Non-pigmented ciliary epithelial cell (primary cell): ENCODE measurements around the gene CACNA2D3.
"Not testable (repeated sequence)": the region's sequence is repeated elsewhere in the genome, so short reads cannot be mapped to it uniquely, and the experiment has no call there.

Experiments used
- DNase-seq: peaks from one replicate; pipeline ENCODE4 v3.0.0-alpha.2; 2010; ENCODE audit warnings: low read depth

Gene CACNA2D3

DNA sequence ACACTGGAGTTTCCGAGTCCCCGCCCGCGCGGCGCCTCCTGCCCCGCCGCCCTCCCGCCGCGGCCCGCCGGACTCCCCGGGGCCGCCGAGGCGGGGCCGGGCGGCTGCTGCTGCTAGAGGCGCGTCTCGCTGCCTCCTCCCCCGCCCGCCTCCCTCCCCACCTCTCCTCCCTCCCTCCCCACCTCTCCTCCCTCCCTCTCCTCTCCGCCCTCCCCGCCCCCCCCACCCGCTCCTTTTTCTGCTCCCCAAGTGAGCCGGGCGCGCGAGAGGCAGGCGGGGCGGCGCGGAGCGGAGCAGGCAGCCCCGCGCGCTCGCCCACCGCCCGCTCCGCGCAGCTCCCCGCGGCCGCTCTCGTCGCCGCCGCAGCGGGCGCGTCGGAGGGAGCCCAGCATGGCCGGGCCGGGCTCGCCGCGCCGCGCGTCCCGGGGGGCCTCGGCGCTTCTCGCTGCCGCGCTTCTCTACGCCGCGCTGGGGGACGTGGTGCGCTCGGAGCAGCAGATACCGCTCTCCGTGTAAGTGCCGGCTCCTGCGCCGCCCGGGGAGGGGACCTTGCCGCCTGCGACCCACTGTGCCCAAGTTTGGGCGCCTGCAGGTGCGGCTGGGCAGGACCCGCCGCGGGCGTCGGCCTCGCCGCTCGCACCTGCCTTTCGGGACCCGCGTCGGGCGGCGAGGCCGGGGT, at the start of gene CACNA2D3:
TSS of gene CACNA2D3 (plus strand) at position 229 of the 679 bp plus-strand sequence.
- DNase-seq = no peak

DNA sequence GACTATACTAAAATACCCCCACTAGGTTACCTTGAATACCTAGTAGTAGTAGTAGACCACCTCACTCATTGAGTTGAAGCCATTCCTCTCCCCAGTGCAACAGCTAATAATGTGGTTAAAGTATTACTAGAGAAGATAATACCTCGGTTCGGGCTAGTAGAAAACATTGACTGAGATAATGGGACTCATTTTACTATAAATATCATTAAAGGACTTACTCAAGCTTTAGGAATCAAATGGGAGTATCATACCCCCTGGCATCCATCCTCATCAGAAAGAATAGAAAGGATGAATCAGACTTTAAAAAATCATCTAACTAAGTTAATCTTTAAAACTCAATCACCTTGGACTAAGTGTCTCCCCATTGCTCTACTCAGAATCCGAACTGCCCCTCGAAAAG, 49.0 kb upstream of the CACNA2D3 start:
- DNase-seq = no peak

- DNase-seq = no peak
Observed at GRCh38 chr3:54079314-54079713, 43.0 kb upstream of the CACNA2D3 start.

DNA sequence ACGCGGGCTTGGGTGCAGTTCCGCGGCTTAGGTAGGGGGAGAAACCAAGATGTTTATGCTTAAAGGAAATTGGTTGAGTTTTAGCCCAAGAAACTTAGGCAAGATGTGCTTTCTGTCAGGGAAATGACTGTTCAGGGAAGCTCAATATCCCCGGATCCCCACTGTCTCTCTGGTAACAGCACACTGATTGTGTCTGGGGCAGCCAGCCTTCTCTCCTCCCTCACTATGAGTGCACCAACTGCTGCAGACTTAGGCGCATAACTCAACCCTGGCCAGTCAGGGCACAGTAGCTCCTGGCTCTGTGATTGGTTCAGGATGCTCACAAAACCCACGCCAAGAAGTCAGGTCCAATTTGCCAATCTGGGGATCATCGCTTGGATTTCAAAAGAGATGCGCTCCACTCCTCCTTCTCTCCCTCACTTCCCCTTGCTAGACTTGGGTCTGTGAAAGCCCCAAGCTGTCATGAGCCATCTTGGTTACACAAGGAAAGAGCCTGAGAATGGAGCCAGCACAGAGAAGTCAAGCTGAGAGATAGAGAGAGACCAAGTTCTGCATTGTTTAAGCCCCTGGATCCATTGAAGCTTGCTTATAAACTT, 42.5 kb upstream of the CACNA2D3 start:
- DNase-seq = no peak

- DNase-seq = no peak
Observed at GRCh38 chr3:54083921-54084320, 38.4 kb upstream of the CACNA2D3 start.

DNA sequence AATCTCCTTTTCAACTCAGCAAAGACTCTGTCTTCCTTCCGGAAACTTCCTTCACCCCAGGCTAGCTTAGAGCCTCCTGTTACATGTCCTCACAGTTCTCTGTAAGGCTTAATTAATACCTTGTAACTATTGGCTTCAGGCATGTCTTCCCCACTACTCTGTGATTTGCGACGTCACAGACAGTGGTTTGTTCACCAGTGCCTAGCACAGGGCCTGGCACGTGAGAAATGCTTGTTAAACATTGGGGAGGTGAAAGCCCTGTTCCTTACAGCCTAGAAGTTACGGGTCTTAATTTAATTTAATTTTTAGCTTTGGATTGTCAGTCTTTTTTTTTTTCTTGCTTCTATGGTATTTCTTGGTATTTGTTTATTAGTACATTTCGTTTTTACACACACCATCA, 36.4 kb upstream of the CACNA2D3 start:
- no peak for DNase-seq

- DNase-seq = no peak
Observed at GRCh38 chr3:54086652-54087405, 35.5 kb upstream of the CACNA2D3 start.

DNA sequence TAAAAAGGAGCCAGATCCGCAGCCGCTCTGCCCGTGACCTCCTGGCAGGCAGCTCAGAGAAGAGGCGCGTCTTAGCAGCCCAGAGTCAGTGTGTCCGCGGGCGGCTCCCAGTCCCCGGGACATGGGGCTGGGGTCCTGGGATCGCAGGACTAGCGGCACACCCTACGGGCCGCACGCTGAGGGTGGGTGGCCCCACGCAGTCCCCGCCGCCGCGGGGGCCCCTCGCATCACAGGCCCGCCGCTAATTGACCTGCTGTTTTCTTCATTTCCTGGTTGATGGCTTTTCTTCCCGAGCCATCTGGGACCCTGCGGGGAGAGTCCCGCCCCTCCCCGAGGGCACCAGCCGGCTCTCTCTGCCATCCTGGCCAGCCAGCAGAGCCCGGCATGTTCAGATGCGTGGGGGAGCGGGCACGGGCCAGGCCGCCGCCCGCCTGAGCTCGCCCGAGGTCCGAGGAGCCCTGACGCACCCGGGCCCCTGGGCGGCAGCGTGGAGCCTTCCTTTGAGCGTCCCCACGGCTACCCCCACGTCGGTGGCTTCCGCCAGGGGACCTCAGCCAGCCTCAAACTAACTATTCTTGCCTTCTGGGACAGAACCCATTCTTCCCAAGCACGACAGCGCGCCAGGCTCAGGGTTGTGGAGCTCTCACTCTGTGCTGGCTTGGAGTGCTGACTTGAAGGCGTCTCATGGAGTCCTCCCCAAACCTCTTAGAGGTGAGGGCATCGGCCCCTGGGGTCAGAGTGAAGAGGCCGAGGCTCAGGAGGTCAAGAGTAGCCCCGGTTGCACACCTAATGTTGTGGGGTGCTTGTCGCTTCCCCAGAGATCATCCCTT, 34.6 kb upstream of the CACNA2D3 start:
- DNase-seq = no peak

DNA sequence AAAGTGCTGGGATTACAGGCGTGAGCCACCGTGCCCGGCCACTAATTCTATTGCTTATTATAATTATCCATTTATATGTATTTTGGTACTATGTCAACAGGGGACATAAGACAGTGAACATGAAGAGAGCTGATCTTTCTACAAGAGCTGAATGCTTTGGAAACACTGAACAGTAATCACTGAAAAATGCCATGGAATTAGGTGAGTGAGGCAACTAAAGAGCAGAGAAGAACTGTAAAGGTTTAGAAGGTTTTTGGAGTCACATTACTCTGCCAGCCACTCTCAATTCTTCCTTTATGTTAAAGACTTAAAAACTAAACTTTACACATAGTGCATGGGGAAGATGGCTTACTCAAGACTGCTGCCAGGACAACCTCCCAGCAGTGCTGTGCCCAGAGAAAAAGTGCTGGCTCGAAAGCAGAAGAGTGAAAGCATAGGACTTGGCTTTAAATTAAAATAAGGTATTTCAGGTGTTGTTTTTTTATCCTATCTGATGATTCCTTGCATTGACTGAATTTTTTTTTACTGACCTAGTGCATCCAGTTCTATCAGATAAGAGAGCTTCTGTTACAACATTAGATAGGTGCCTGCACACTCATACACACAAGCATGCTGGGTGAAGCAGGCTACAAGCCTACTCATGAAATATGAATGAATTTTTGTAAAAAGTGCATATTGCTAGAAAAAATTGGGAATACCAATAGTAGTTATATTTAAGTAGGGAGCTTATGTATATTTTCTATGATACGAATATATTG, 28.7 kb upstream of the CACNA2D3 start:
- no peak for DNase-seq

GRCh38 chr3:54094926-54095325, 27.4 kb upstream of the CACNA2D3 start:
- no peak for DNase-seq

GRCh38 chr3:54099381-54099780, 23.0 kb upstream of the CACNA2D3 start:
- DNase-seq = no peak

- no peak for DNase-seq
Observed at GRCh38 chr3:54104084-54104483, 18.3 kb upstream of the CACNA2D3 start.

DNA sequence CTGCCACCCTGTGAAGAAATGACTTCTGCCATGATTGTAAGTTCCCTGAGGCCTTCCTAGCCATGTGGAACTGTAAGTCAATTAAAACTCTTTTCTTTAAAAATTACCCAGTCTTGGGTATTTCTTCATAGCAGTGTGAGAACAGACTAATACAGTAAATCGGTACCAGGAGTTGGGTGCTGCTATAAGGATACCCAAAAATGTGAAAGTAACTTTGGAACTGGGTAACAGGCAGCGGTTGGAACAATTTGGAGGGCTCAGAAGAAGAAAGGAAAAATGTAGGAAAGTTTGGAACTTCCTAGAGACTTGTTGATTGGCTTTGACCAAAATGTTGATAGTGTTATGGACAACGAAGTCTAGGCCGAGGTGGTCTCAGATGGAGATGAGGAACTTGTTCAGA, 6.2 kb upstream of the CACNA2D3 start:
- DNase-seq = not testable (repeated sequence)

GRCh38 chr3:54120657-54121413, 1.5 kb upstream of the CACNA2D3 start:
- DNase-seq = no peak

DNA sequence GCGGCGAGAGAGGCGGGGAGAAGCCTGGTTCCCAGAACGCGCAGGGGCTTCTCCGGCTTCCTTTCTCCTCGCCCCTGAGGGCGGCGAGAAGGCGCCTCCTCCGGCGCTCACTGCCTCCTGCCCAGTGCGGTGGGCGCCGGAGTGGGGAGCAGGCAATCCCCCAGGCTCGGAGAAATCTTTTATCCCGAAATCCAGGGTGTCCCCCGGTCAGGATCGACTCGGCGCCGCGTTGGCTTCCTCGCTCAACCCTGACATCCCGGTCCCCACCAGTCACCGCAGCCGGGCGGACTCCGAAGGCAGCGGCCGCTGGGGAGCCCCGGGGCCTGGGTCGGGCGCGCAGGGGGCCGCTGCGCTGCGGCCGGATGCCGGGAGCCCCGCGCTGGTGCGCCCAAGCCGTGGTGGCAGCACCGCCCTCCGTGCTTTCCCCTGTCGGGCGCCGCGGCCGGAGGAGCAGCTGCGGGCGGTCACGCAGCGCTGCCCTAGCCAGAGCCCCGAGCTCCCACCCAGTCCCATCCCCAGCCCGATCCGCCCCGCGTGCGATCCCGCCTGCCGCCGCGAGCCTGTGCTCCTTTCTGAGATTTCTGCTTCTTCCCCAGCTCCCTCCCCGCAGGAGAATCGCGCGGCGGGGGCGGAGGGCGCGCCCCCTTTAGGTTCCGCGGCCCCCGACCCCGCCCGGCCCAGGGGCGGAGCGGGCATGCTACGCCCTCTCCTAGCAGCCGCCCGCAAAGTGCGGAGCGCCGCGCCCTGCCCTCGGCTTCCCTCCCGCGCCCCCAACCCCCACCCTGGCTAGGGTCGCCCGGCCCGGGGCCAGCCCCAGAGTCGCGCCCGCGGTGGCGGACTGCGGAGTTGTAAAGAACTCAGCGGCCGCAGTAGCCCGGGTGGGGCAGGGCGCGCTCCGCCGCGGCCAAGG, 683 bp upstream of the CACNA2D3 start:
- no peak for DNase-seq

- DNase-seq = no peak
Observed at GRCh38 chr3:54123003-54123775, 837 bp downstream of the CACNA2D3 start.

DNA sequence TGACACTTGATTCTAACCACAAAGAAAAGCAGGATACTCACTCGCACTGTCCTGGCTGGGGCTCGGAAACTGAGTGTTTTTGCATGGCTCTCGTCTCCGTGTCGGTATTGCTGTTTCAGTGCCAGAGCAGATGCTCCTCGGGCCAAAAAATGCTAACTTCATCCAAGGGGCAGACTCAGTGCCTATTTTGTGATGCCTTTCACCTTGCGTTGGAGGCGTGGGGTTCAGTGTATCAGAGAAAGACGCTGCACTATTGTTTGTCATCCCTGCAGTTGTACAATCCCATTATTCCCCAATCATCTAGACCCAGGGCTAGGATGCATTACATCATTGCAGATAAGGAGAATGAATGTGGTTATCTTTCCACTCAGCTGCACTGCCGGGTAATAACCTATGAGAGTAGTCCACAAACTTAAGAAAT, 1.4 kb downstream of the CACNA2D3 start:
- no peak for DNase-seq

DNA sequence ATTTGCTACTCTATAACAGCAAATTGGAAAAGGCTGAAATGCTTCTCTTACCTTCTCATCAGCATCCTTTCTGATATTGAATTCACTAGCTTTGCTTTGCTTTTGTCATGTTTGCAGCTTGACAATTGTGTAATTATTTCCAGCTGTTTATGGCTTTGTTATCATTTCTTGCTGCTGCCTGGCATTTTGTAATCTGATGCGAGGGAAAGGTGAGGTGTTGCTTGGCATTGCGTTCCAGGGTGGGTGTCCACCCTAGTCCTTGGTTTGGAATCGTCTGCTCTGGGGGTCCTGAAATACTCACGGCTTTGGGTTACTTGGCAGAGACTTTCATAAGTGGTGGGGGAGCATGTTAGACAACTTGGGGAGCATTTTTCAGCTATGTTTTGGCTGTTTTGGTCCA, 2.9 kb downstream of the CACNA2D3 start:
- no peak for DNase-seq

- no peak for DNase-seq
Observed at GRCh38 chr3:54126551-54126950, 4.2 kb downstream of the CACNA2D3 start.
